Natural killer cell (primary cell): ENCODE data around the gene TOMM40. TPM values are rescaled to one million over a fixed set of nuclear protein-coding genes. Genes with fewer than 3 reads are reported as not detected.
"Not testable (repeated sequence)": the region's sequence is repeated elsewhere in the genome, so short reads cannot be mapped to it uniquely, and the experiment has no call there.

Experiments used
- ATAC-seq, 3 donors: fragments of 150-1000 bp in 2 of 3; fragments of 200-7000 bp in 1 of 3; cut with Tn5 transposase; 1 replicate in 1 of 3; 2 replicates in 2 of 3; pipeline ENCODE4 v1.10.0; 2021; ENCODE audit warnings: mild to moderate bottlenecking in 2 of 3, moderate library complexity in 2 of 3
- DNase-seq, 2 donors: peaks; one replicate each; pipeline versions ENCODE4 v3.0.0 to v3.0.0-alpha.2; 2013 to 2021; ENCODE audit warnings: mixed read lengths in 1 of 2
- H3K27ac ChIP-seq: one replicate; pipeline ENCODE4 v1.5.1; 2013; ENCODE audit warnings: mild to moderate bottlenecking, low read length
- H3K27me3 ChIP-seq: one replicate; pipeline ENCODE4 v1.6.1; 2013; ENCODE audit warnings: low read length; ENCODE audit not compliant: control insufficient read depth, insufficient read depth
- H3K36me3 ChIP-seq: one replicate; pipeline ENCODE4 v1.6.1; 2013; ENCODE audit warnings: low read length; ENCODE audit not compliant: control insufficient read depth, insufficient read depth
- H3K4me1 ChIP-seq: one replicate; pipeline ENCODE4 v1.6.1; 2013; ENCODE audit warnings: low read length; ENCODE audit not compliant: control insufficient read depth, insufficient read depth
- H3K4me3 ChIP-seq: one replicate; pipeline ENCODE4 v1.5.1; 2013; ENCODE audit warnings: low read length
- H3K9me3 ChIP-seq: one replicate; pipeline ENCODE4 v1.6.1; 2013; ENCODE audit warnings: low read length; ENCODE audit not compliant: control insufficient read depth, insufficient read depth
- H3K27ac Mint-ChIP-seq, 2 donors: one replicate each; pipeline ENCODE4 v1.8.0; 2022; ENCODE audit warnings: mild to moderate bottlenecking in 2 of 2, mixed read lengths in 2 of 2, moderate library complexity in 1 of 2
- H3K27me3 Mint-ChIP-seq, 2 donors: one replicate each; pipeline ENCODE4 v1.8.0; 2022; ENCODE audit warnings: low read depth in 2 of 2, mixed read lengths in 2 of 2
- H3K36me3 Mint-ChIP-seq: one replicate; pipeline ENCODE4 v1.8.0; 2022; ENCODE audit warnings: mixed read lengths
- H3K4me1 Mint-ChIP-seq, 2 donors: one replicate each; pipeline ENCODE4 v1.8.0; 2022; ENCODE audit warnings: mixed read lengths in 2 of 2
- H3K4me3 Mint-ChIP-seq: one replicate; pipeline ENCODE4 v1.8.0; 2022; ENCODE audit warnings: mild to moderate bottlenecking, moderate library complexity, mixed read lengths
- H3K9me3 Mint-ChIP-seq, 2 donors: one replicate each; pipeline ENCODE4 v1.8.0; 2022; ENCODE audit warnings: mixed read lengths in 2 of 2
- CTCF ChIP-seq: fragments of 200-600 bp; IDR thresholded peaks from one replicate; pipeline ENCODE4 v1.8.0; 2022; ENCODE audit warnings: antibody characterized with exemption
- WGBS: methylation state at CpG from one replicate; pipeline ENCODE4 v1.1.7; 2013; ENCODE audit warnings: missing lambda C conversion rate; ENCODE audit not compliant: insufficient coverage; 5-methylcytosine and 5-hydroxymethylcytosine counted together
- intact Hi-C: fragments of 100-400 bp; cut with micrococcal nuclease; formaldehyde crosslinking; loops from one replicate; pipeline ENCODE4 v1.14.2; 2022
- total RNA-seq, 4 donors: library from RNA; stranded (reverse); fragments of 120-200 nt in 1 of 4; gene quantifications; one replicate each; pipeline versions ENCODE4 v1.2.3 to v1.2.4, GENCODE V29; 2013 to 2022

Gene TOMM40
- total RNA-seq, 3 donors from 2014 or later (not counting 1 experiment from before 2014, with no cell fraction given) = 22.4 to 29.1 (median 23.5) TPM

GRCh38 chr19:44855606-44856005 lies 35.4 kb upstream of the TOMM40 start:
- Histone ChIP-seq H3K4me3 (no peak overlapping the region), H3K27ac (no peak overlapping the region), H3K9me3 (no peaks in the 10 kb centered on the region), H3K4me1 (peaks cover 10% of the 10 kb centered on the region), H3K36me3 (no peaks in the 10 kb centered on the region), H3K27me3 (no peaks in the 10 kb centered on the region)
- DNase-seq (no peak), ATAC-seq (no peak)
- Mint-ChIP-seq H3K36me3 (no peaks in the 10 kb centered on the region), H3K4me1 (peaks cover 0 to 5% of the 10 kb centered on the region in 2 donors), H3K27me3 (peaks cover 0 to 2% of the 10 kb centered on the region in 2 donors), H3K27ac (no peak overlapping the region), H3K9me3 (no peaks in the 10 kb centered on the region), H3K4me3 (no peak overlapping the region)
- WGBS = no CpG with 5 or more reads among the region's 1 CpG
- intact Hi-C loops = no loop called here
- TF ChIP-seq CTCF = no peak

GRCh38 chr19:44856421-44857083 lies 34.5 kb upstream of the TOMM40 start:
- ATAC-seq = no peak
- no peaks in the 10 kb centered on the region for H3K9me3 Mint-ChIP-seq
- Histone ChIP-seq H3K36me3 (no peaks in the 10 kb centered on the region), H3K27me3 (no peaks in the 10 kb centered on the region), H3K4me1 (peaks cover 10% of the 10 kb centered on the region), H3K27ac (no peak overlapping the region), H3K9me3 (no peaks in the 10 kb centered on the region), H3K4me3 (no peak overlapping the region)
- DNase-seq = no peak
- intact Hi-C loops = no loop called here
- peaks cover 0 to 5% of the 10 kb centered on the region in 2 donors for H3K4me1 Mint-ChIP-seq
- H3K36me3 Mint-ChIP-seq = no peaks in the 10 kb centered on the region
- TF ChIP-seq CTCF = no peak
- 26% methylated on average over 10 of the region's 10 CpGs for WGBS
- H3K27ac Mint-ChIP-seq = no peak overlapping the region
- H3K27me3 Mint-ChIP-seq = peaks cover 0 to 2% of the 10 kb centered on the region in 2 donors
- no peak overlapping the region for H3K4me3 Mint-ChIP-seq

- TF ChIP-seq CTCF = no peak
- Histone ChIP-seq H3K27ac (no peak overlapping the region), H3K9me3 (no peaks in the 10 kb centered on the region), H3K4me3 (no peak overlapping the region), H3K36me3 (no peaks in the 10 kb centered on the region), H3K27me3 (no peaks in the 10 kb centered on the region), H3K4me1 (peaks cover 10% of the 10 kb centered on the region)
- Mint-ChIP-seq H3K27ac (no peak overlapping the region), H3K36me3 (no peaks in the 10 kb centered on the region), H3K4me3 (no peak overlapping the region), H3K4me1 (peaks cover 0 to 5% of the 10 kb centered on the region in 2 donors), H3K27me3 (peaks cover 0 to 2% of the 10 kb centered on the region in 2 donors), H3K9me3 (no peaks in the 10 kb centered on the region)
- ATAC-seq = no peak
- 80% methylated on average over 4 of the region's 4 CpGs for WGBS
- intact Hi-C loops = no loop called here
- no peak for DNase-seq
These were observed 33.2 kb upstream of the TOMM40 start for GRCh38 chr19:44857837-44858236.

GRCh38 chr19:44861576-44861975 lies 29.5 kb upstream of the TOMM40 start:
- H3K4me3 Mint-ChIP-seq, H3K4me1 Mint-ChIP-seq, intact Hi-C loops, H3K27ac ChIP-seq, H3K27me3 ChIP-seq, DNase-seq, H3K9me3 Mint-ChIP-seq, H3K27me3 Mint-ChIP-seq, H3K36me3 ChIP-seq, H3K36me3 Mint-ChIP-seq, H3K9me3 ChIP-seq, ATAC-seq, H3K27ac Mint-ChIP-seq, H3K4me3 ChIP-seq, H3K4me1 ChIP-seq: not testable (repeated sequence)
- 75% methylated on average over 2 of the region's 3 CpGs for WGBS
